Lower lobe of right lung (tissue), 2 donors: ENCODE measurements around the gene SLC25A22. TPM values are rescaled to one million over a fixed set of nuclear protein-coding genes. Genes with fewer than 3 reads are reported as not detected.
A peak's percentile ranks its signal among the peaks of the same experiment; 100 is the strongest.

Source experiments
- ATAC-seq, 2 donors: fragments of 200-7000 bp; cut with Tn5 transposase; one replicate each; pipeline ENCODE4 v1.9.1; 2020 to 2022; ENCODE audit warnings: mild to moderate bottlenecking in 2 of 2, moderate library complexity in 2 of 2
- DNase-seq: peaks from one replicate; pipeline ENCODE4 v3.0.0-alpha.2; 2020
- H3K27ac ChIP-seq: fragments of 200-600 bp; one replicate; pipeline ENCODE4 v1.8.0; 2022
- H3K27me3 ChIP-seq: fragments of 200-600 bp; one replicate; pipeline ENCODE4 v1.8.0; 2022; ENCODE audit warnings: low read depth
- H3K36me3 ChIP-seq: fragments of 200-600 bp; one replicate; pipeline ENCODE4 v1.8.0; 2022; ENCODE audit warnings: mild to moderate bottlenecking
- H3K4me1 ChIP-seq: fragments of 200-600 bp; one replicate; pipeline ENCODE4 v1.8.0; 2022
- H3K4me3 ChIP-seq: fragments of 200-600 bp; one replicate; pipeline ENCODE4 v1.8.0; 2022; ENCODE audit warnings: mild to moderate bottlenecking
- H3K9me3 ChIP-seq: fragments of 200-600 bp; one replicate; pipeline ENCODE4 v1.8.0; 2022
- intact Hi-C: fragments of 100-400 bp; cut with DNase I; formaldehyde crosslinking; loops from one replicate; pipeline ENCODE4 v1.11.0; 2022
- long read RNA-seq: library from polyadenylated mRNA; unstranded; transcript quantifications from one replicate; pipeline ENCODE4 v2.0.0, GENCODE V29; 2021
- total RNA-seq: library from RNA; stranded (reverse); fragmentation: NEBNext Ultra II Directional; extraction: Animal tissue kit (Norgen Biotek cat#: 25700); gene quantifications from one replicate; pipeline ENCODE4 v1.2.1, GENCODE V29; 2021
- TF ChIP-seq, protein P1 (sequence below): fragments of 200-600 bp; IDR thresholded peaks from one replicate; pipeline ENCODE4 v1.8.0; 2022; ENCODE audit warnings: antibody characterized with exemption, mild to moderate bottlenecking
- donor health status: DM: no; HTN: yes; CAD: no; lungs with severe emphysema.

The SLC25A22 gene
- total RNA-seq, result 18.2 TPM
- long read RNA-seq, partial matches to known transcripts, result 6 of 24 reads
- long read RNA-seq, other reads (novel, unspliced or antisense), result 11 of 24 reads

GRCh38 chr11:798093-798713, at the start of gene SLC25A22:
Gene SLC25A22, minus strand, starts transcription at chr11:798281. Its CDS starts 3,275 bp downstream, at chr11:795006.
- Histone ChIP-seq H3K9me3 (no peaks in the 10 kb centered on the region), H3K27ac (peak within 1 kb of the TSS; percentile 81), H3K27me3 (no peaks in the 10 kb centered on the region), H3K4me1 (peaks cover 37% of the 10 kb centered on the region), H3K4me3 (peak within 1 kb of the TSS; percentile 80), H3K36me3 (peaks cover 40% of the 10 kb centered on the region)
- peak; percentile 80 to 84 for ATAC-seq
- intact Hi-C loops, result no loop called here
- TF ChIP-seq, protein P1, sequence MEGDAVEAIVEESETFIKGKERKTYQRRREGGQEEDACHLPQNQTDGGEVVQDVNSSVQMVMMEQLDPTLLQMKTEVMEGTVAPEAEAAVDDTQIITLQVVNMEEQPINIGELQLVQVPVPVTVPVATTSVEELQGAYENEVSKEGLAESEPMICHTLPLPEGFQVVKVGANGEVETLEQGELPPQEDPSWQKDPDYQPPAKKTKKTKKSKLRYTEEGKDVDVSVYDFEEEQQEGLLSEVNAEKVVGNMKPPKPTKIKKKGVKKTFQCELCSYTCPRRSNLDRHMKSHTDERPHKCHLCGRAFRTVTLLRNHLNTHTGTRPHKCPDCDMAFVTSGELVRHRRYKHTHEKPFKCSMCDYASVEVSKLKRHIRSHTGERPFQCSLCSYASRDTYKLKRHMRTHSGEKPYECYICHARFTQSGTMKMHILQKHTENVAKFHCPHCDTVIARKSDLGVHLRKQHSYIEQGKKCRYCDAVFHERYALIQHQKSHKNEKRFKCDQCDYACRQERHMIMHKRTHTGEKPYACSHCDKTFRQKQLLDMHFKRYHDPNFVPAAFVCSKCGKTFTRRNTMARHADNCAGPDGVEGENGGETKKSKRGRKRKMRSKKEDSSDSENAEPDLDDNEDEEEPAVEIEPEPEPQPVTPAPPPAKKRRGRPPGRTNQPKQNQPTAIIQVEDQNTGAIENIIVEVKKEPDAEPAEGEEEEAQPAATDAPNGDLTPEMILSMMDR, result peak; percentile 80
- peak; percentile 89 for DNase-seq

GRCh38 chr11:847876-848275, 49.8 kb upstream of the SLC25A22 start:
- TF ChIP-seq, protein P1, result no peak
- DNase-seq (no peak), ATAC-seq (no peak)
- intact Hi-C loops, result no loop called here
- H3K36me3 ChIP-seq, result peaks cover 11% of the 10 kb centered on the region
- no peaks in the 10 kb centered on the region for H3K27me3 ChIP-seq
- no peaks in the 10 kb centered on the region for H3K9me3 ChIP-seq
- peaks cover 61% of the 10 kb centered on the region for H3K4me1 ChIP-seq
- H3K27ac ChIP-seq, result no peak overlapping the region
- H3K4me3 ChIP-seq, result no peak overlapping the region

DNA sequence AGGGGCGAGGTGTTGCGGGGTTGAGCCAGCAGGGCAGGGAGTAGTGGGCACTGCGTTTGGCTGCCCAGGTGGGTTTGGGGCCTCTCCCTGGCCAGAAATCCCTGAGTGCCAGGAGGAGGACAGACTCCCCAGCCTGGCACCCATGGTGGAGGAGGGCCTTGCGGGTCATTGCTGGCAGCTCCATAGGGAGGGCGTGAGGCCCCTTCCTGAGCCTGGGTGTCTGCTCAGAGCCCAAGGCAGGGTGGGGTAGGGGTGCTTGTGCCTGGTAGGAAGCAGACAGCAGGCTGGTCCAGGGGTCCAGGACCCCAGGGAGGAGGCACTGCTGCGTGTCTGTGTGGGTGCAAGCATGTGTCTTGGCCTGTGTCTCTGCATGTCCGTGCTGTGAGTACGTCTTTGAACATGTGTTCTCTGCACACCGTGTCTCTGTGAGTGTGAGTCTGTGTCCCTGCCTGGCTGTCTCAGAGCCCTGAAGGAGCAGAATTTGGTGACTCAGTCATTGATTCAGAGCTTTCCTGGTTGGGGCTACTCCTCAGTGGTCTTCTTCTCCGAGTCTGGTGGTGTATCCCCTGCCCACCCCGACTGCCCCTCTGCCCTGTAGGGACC, 48.5 kb upstream of the SLC25A22 start:
- Histone ChIP-seq H3K4me1 (peaks cover 65% of the 10 kb centered on the region), H3K27ac (no peak overlapping the region), H3K4me3 (no peak overlapping the region), H3K36me3 (peaks cover 7% of the 10 kb centered on the region), H3K9me3 (no peaks in the 10 kb centered on the region), H3K27me3 (no peaks in the 10 kb centered on the region)
- intact Hi-C loops, result no loop called here
- TF ChIP-seq, protein P1, result no peak
- ATAC-seq (no peak), DNase-seq (no peak)

DNA sequence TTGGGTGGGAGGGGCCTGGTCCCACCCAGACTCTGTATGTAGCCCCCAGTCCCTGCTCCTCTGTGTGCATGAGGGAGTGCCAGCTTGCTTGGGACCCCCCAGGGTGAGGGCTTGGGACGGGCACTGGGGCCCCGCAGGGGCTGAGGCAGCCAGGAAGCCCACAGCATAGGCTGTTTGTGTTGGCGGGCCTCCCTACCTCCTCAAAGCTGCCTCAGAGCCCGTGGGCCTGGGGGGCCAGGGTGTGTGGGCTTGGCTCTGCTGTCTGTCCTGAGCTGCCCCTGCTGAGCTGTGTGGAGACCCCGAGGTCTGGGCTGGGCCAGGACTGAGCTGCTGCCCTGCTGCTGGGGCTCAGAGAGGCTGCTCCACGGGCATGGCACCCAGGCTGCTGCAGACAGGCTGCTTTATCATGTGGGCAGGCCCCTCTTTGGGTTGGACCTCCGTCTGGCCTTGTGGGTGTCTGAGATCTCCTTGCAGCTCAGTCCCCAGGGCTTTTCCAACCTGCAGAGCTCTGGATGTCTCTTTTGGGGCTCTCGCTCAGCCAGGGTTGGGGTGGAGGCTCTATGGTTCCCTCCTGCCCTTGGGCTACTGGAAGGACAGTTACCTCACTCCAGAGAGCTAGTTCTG, 47.9 kb upstream of the SLC25A22 start:
- peaks cover 71% of the 10 kb centered on the region for H3K4me1 ChIP-seq
- H3K36me3 ChIP-seq, result peaks cover 7% of the 10 kb centered on the region
- DNase-seq (no peak), ATAC-seq (no peak)
- peak overlapping the region; percentile 99 for H3K4me3 ChIP-seq
- no peaks in the 10 kb centered on the region for H3K9me3 ChIP-seq
- TF ChIP-seq, protein P1, result no peak
- H3K27ac ChIP-seq, result peak overlapping the region; percentile 94
- H3K27me3 ChIP-seq, result no peaks in the 10 kb centered on the region
- intact Hi-C loops, result no loop called here

GRCh38 chr11:844693-845644, 46.9 kb upstream of the SLC25A22 start:
- peak overlapping the region; percentile 99 for H3K4me3 ChIP-seq
- no peaks in the 10 kb centered on the region for H3K27me3 ChIP-seq
- H3K9me3 ChIP-seq, result no peaks in the 10 kb centered on the region
- H3K4me1 ChIP-seq, result peaks cover 73% of the 10 kb centered on the region
- intact Hi-C loops, result no loop called here
- H3K36me3 ChIP-seq, result peaks cover 10% of the 10 kb centered on the region
- TF ChIP-seq, protein P1, result peak; percentile 15
- ATAC-seq (peak; percentile 67 to 76), DNase-seq (peak; percentile 91)
- H3K27ac ChIP-seq, result peak overlapping the region; percentile 94
